ENCODE data around the gene THAP7.

THAP7 gene

GRCh38 chr22:20992456-20993303, 9.2 kb downstream of the THAP7 start:
- no peak for DNase-seq

GRCh38 chr22:20992056-20992442, 9.9 kb downstream of the THAP7 start:
- DNase-seq: no peak

GRCh38 chr22:20991252-20992055, 10.5 kb downstream of the THAP7 start:
- DNase-seq: no peak

GRCh38 chr22:20990184-20991180, 11.4 kb downstream of the THAP7 start:
- DNase-seq: no peak

GRCh38 chr22:20989323-20990138, 12.4 kb downstream of the THAP7 start:
- DNase-seq: no peak

GRCh38 chr22:20988573-20989322, 13.2 kb downstream of the THAP7 start:
- no peak for DNase-seq

GRCh38 chr22:20987375-20987774, 14.5 kb downstream of the THAP7 start:
- DNase-seq: no peak

GRCh38 chr22:20986365-20986764, 15.6 kb downstream of the THAP7 start:
- no peak for DNase-seq

- DNase-seq: no peak
Observed at GRCh38 chr22:20985720-20986119, 16.2 kb downstream of the THAP7 start.

GRCh38 chr22:20983081-20983771, 18.7 kb downstream of the THAP7 start:
- DNase-seq: no peak

GRCh38 chr22:20982563-20982882, 19.4 kb downstream of the THAP7 start:
- no peak for DNase-seq

GRCh38 chr22:20981787-20982562, 19.9 kb downstream of the THAP7 start, which contains the start of gene LZTR1:
TSS of gene LZTR1 (plus strand) at chr22:20982297. CDS start at chr22:20982372, 75 bp downstream.
- DNase-seq: peak; percentile 63

GRCh38 chr22:20980938-20981722, 20.8 kb downstream of the THAP7 start:
- no peak for DNase-seq

GRCh38 chr22:20980523-20980922, 21.4 kb downstream of the THAP7 start:
- no peak for DNase-seq

- DNase-seq: no peak
Observed at GRCh38 chr22:20979940-20980453, 21.9 kb downstream of the THAP7 start.

GRCh38 chr22:20979243-20979809, 22.6 kb downstream of the THAP7 start:
- DNase-seq: no peak

- DNase-seq: no peak
Observed at GRCh38 chr22:20978419-20978818, 23.5 kb downstream of the THAP7 start.

- DNase-seq: no peak
Observed at GRCh38 chr22:20977516-20978170, 24.3 kb downstream of the THAP7 start.
